Common myeloid progenitor, CD34-positive (primary cell): Measurements from ENCODE around the gene COMMD1.

Experiments
- CTCF ChIA-PET: fragments of 350-600 bp; sonication (Branson Sonifier 250); formaldehyde crosslinking; loops from one replicate; lab custom pipeline; 2021; ENCODE audit warnings: antibody characterized with exemption; lab: Charles Lee
- POLR2A ChIA-PET: fragments of 350-600 bp; sonication (Branson Sonifier 250); formaldehyde crosslinking; loops from one replicate; lab custom pipeline; 2021; ENCODE audit warnings: antibody characterized with exemption; lab: Charles Lee
- DNase-seq, 3 donors: peaks; one replicate each; pipeline versions ENCODE4 v3.0.0 to v3.0.0-alpha.2; 2013
- H3K27ac ChIP-seq, 2 experiments: 1 replicate in 1 of 2; 2 replicates in 1 of 2; pipeline ENCODE4 v1.7.0; 2013; ENCODE audit warnings: inconsistent platforms in 2 of 2, low read length in 2 of 2, mild to moderate bottlenecking in 2 of 2, low read depth in 1 of 2, moderate library complexity in 1 of 2; ENCODE audit not compliant: severe bottlenecking in 2 of 2, insufficient read depth in 1 of 2, poor library complexity in 1 of 2
- H3K27me3 ChIP-seq, 5 experiments: replicated peaks in 2 of 5; 1 replicate in 3 of 5; 2 replicates in 2 of 5; pipeline versions ENCODE4 v1.6.1 to v1.7.0; 2013; ENCODE audit warnings: low read length in 4 of 5, mild to moderate bottlenecking in 2 of 5, moderate library complexity in 2 of 5, inconsistent platforms in 1 of 5; ENCODE audit not compliant: insufficient read depth in 5 of 5, control insufficient read depth in 4 of 5
- H3K36me3 ChIP-seq, 4 experiments: 1 replicate in 2 of 4; 2 replicates in 2 of 4; pipeline versions ENCODE4 v1.6.1 to v1.7.0; 2013; ENCODE audit warnings: low read length in 3 of 4, control low read depth in 1 of 4, mild to moderate bottlenecking in 1 of 4; ENCODE audit not compliant: control insufficient read depth in 4 of 4, insufficient read depth in 4 of 4
- H3K4me1 ChIP-seq, 4 experiments: 1 replicate in 3 of 4; 2 replicates in 1 of 4; pipeline versions ENCODE4 v1.6.1 to v1.7.1; 2013; ENCODE audit warnings: low read length in 3 of 4, mild to moderate bottlenecking in 3 of 4, control low read depth in 1 of 4, inconsistent platforms in 1 of 4, moderate library complexity in 1 of 4; ENCODE audit not compliant: control insufficient read depth in 4 of 4, insufficient read depth in 4 of 4; ENCODE audit errors: control extremely low read depth in 1 of 4
- H3K4me3 ChIP-seq, 7 experiments: 1 replicate in 4 of 7; 2 replicates in 3 of 7; pipeline versions ENCODE4 v1.5.1 to v1.7.0; 2013; ENCODE audit warnings: mild to moderate bottlenecking in 7 of 7, low read length in 6 of 7, moderate library complexity in 6 of 7, inconsistent platforms in 2 of 7, low read depth in 2 of 7, control low read depth in 1 of 7; ENCODE audit not compliant: insufficient read depth in 4 of 7, control insufficient read depth in 1 of 7; ENCODE audit errors: extremely low read depth in 1 of 7
- H3K9me3 ChIP-seq, 5 experiments: 1 replicate in 4 of 5; 2 replicates in 1 of 5; pipeline versions ENCODE4 v1.6.1 to v1.7.1; 2013; ENCODE audit warnings: low read length in 4 of 5, mild to moderate bottlenecking in 2 of 5, inconsistent platforms in 1 of 5, low read depth in 1 of 5, moderate library complexity in 1 of 5; ENCODE audit not compliant: control insufficient read depth in 4 of 5, insufficient read depth in 2 of 5; ENCODE audit errors: control extremely low read depth in 1 of 5
- WGBS: methylation state at CpG from one replicate; pipeline ENCODE4 v1.1.5; 2013; ENCODE audit not compliant: insufficient coverage; 5-methylcytosine and 5-hydroxymethylcytosine counted together

Gene COMMD1

GRCh38 chr2:62102402-62102920, 197.0 kb downstream of the COMMD1 start:
- ChIA-PET POLR2A (no interaction called here), CTCF (no interaction called here)
- no peaks in the 10 kb centered on the region for H3K27me3 ChIP-seq
- WGBS = no CpG with 5 or more reads among the region's 1 CpG
- H3K36me3 ChIP-seq = no peaks in the 10 kb centered on the region
- no peaks in the 10 kb centered on the region for H3K9me3 ChIP-seq
- DNase-seq = no peak
- H3K4me1 ChIP-seq = peaks cover 0 to 23% (median 16%) of the 10 kb centered on the region in 4 experiments
- no peak overlapping the region for H3K27ac ChIP-seq
- H3K4me3 ChIP-seq = no peak overlapping the region

GRCh38 chr2:62109554-62109953, 204.1 kb downstream of the COMMD1 start:
- Histone ChIP-seq H3K4me1 (peaks cover 4 to 17% (median 9%) of the 10 kb centered on the region in 4 experiments), H3K4me3 (no peak overlapping the region), H3K9me3 (no peaks in the 10 kb centered on the region), H3K27ac (no peak overlapping the region), H3K27me3 (no peaks in the 10 kb centered on the region), H3K36me3 (no peaks in the 10 kb centered on the region)
- WGBS = 100% methylated on average over 1 of the region's 2 CpGs
- no peak for DNase-seq
- POLR2A ChIA-PET = no interaction called here
- CTCF ChIA-PET = no interaction called here

DNA sequence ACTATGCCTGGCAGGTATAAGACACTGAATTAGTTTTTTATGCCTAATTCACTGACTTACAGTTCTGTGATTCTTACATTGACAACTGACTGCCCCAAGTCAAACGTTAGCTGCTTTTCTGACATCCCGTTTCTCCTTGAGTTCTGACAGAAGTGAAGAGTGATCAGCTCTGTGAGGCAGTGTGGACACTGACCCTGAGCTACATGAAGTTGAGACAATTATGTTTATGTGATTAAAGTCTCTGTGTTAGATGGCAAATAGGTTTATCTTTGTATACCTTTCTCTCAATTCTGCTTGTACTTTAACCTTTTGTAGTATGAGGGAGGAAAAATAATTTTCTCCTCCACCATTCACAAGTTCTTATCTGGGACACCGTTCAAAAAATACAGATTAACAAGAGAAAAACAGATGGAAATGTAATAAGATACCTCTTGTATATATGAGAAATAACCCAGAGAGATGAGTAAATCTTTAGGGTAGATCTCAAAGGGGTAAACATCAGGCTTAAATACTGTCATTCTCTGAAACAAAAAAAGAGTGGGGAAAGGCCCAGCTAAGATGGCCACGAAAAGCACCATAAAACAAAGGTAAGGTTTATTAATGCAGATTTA, 205.0 kb downstream of the COMMD1 start:
- H3K9me3 ChIP-seq = no peaks in the 10 kb centered on the region
- POLR2A ChIA-PET = no interaction called here
- CTCF ChIA-PET = no interaction called here

GRCh38 chr2:62112179-62112578, 206.7 kb downstream of the COMMD1 start:
- Histone ChIP-seq H3K4me1 (peaks cover 4 to 23% (median 11%) of the 10 kb centered on the region in 4 experiments), H3K4me3 (no peak overlapping the region), H3K27ac (peak overlapping the region in 1 of 2 experiments; percentile 35), H3K27me3 (no peaks in the 10 kb centered on the region), H3K36me3 (no peaks in the 10 kb centered on the region), H3K9me3 (no peaks in the 10 kb centered on the region)
- WGBS = 13% methylated on average over 1 of the region's 2 CpGs
- DNase-seq = no peak
- ChIA-PET POLR2A (no interaction called here), CTCF (no interaction called here)

More for the DNA sequence above, 205.0 kb downstream of the COMMD1 start:
- Histone ChIP-seq H3K36me3 (no peaks in the 10 kb centered on the region), H3K27me3 (no peaks in the 10 kb centered on the region), H3K4me1 (peaks cover 4 to 23% (median 10%) of the 10 kb centered on the region in 4 experiments), H3K4me3 (no peak overlapping the region), H3K27ac (no peak overlapping the region)
- no peak for DNase-seq
- WGBS = 89% methylated on average over 1 of the region's 4 CpGs

- CTCF ChIA-PET = interaction anchor here (0.7 kb wide), 1 partner anchor 9 kb away, joined by 3 read pairs; no protein-coding TSS in a partner anchor
Observed at GRCh38 chr2:62114564-62114963, 209.1 kb downstream of the COMMD1 start.

DNA sequence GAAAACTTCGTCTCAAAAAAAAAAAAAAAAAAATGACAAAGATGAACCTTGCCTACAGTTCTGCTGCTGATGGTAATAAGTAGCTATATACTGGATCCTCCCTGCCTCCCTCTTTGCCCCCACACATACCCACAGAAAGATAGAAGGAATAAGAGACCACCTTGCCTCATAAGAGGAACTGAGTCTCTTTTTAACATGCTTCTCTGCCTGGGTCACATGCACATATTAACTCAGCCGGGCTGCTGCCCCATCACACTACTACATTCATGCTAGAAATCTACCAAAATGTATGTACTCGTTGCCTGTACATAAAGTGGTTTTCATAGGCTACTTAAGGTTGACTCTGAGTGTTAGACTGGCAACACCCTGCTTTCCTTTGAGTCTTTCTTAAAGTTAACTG, 211.5 kb downstream of the COMMD1 start:
- Histone ChIP-seq H3K4me3 (no peak overlapping the region), H3K9me3 (no peaks in the 10 kb centered on the region), H3K36me3 (no peaks in the 10 kb centered on the region), H3K27me3 (no peaks in the 10 kb centered on the region), H3K27ac (no peak overlapping the region), H3K4me1 (peaks cover 7 to 43% (median 27%) of the 10 kb centered on the region in 4 experiments)
- POLR2A ChIA-PET = no interaction called here
- DNase-seq = no peak
- CTCF ChIA-PET = no interaction called here
- WGBS = 100% methylated on average over 2 of the region's 3 CpGs

More at GRCh38 chr2:62114564-62114963, 209.1 kb downstream of the COMMD1 start:
- H3K27ac ChIP-seq = no peak overlapping the region
- H3K36me3 ChIP-seq = no peaks in the 10 kb centered on the region
- peaks cover 9 to 42% (median 29%) of the 10 kb centered on the region in 4 experiments for H3K4me1 ChIP-seq
- no peak for DNase-seq
- WGBS = 86% methylated on average over 5 of the region's 5 CpGs
- no peaks in the 10 kb centered on the region for H3K9me3 ChIP-seq
- H3K4me3 ChIP-seq = no peak overlapping the region
- no peaks in the 10 kb centered on the region for H3K27me3 ChIP-seq
- POLR2A ChIA-PET = no interaction called here

DNA sequence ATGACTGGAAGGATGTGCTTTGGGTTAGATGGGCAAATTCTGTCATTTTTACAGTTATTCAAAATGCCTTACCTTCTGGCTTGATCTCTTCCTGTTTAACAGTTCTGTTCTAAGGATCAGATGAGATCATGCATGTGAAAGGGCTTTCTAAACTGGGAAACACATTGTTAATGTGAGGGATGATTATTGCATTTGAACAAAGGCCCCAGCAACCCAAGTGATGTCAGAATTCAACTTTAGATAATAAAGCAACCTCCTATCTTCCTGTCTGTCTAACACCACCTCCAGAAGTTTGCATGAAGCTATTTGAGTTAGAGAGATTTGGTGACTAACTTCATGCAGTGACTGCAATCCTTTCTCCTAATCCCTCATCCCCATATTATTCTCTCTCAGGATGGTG, 212.7 kb downstream of the COMMD1 start:
- H3K27ac ChIP-seq = no peak overlapping the region
- ChIA-PET POLR2A (no interaction called here), CTCF (no interaction called here)
- H3K4me1 ChIP-seq = peaks cover 5 to 32% (median 22%) of the 10 kb centered on the region in 4 experiments
- H3K27me3 ChIP-seq = no peaks in the 10 kb centered on the region
- H3K36me3 ChIP-seq = no peaks in the 10 kb centered on the region
- peak in 2 of 3 donors; percentile 44 to 48 for DNase-seq
- no peaks in the 10 kb centered on the region for H3K9me3 ChIP-seq
- H3K4me3 ChIP-seq = no peak overlapping the region
